ENCODE measurements around the gene RPP30.

The RPP30 gene

GRCh38 chr10:90871766-90872647, at the start of gene RPP30:
RPP30 (plus strand) TSS chr10:90871974; CDS start chr10:90871987, 13 bp downstream.
- peak; percentile 80 for DNase-seq

GRCh38 chr10:90822508-90822907, 49.3 kb upstream of the RPP30 start:
- no peak for DNase-seq

GRCh38 chr10:90832111-90832510, 39.7 kb upstream of the RPP30 start:
- no peak for DNase-seq

GRCh38 chr10:90834326-90834725, 37.4 kb upstream of the RPP30 start:
- peak; percentile 4 for DNase-seq

- DNase-seq = no peak
Measured at GRCh38 chr10:90837486-90837885, 34.3 kb upstream of the RPP30 start.

GRCh38 chr10:90842725-90843124, 29.0 kb upstream of the RPP30 start:
- no peak for DNase-seq

GRCh38 chr10:90845726-90846125, 26.0 kb upstream of the RPP30 start:
- no peak for DNase-seq

GRCh38 chr10:90846746-90847145, 25.0 kb upstream of the RPP30 start:
- no peak for DNase-seq

- DNase-seq = peak; percentile 73
Measured at GRCh38 chr10:90847436-90847835, 24.3 kb upstream of the RPP30 start.

- DNase-seq = peak; percentile 53
Measured at GRCh38 chr10:90849956-90850749, 21.6 kb upstream of the RPP30 start.

GRCh38 chr10:90855126-90855525, 16.6 kb upstream of the RPP30 start:
- DNase-seq = no peak

- DNase-seq = no peak
Measured at GRCh38 chr10:90856261-90856660, 15.5 kb upstream of the RPP30 start.

- no peak for DNase-seq
Measured at GRCh38 chr10:90856964-90857634, 14.7 kb upstream of the RPP30 start.

GRCh38 chr10:90857635-90858460, 13.9 kb upstream of the RPP30 start, which contains the start of gene HTR7:
HTR7 (minus strand) TSS chr10:90858039; CDS start chr10:90857671, 368 bp downstream.
- peak; percentile 18 for DNase-seq

- no peak for DNase-seq
Measured at GRCh38 chr10:90858461-90858968, 13.3 kb upstream of the RPP30 start.

GRCh38 chr10:90859321-90859751, 12.4 kb upstream of the RPP30 start:
- DNase-seq = peak; percentile 90

GRCh38 chr10:90860790-90861189, 11.0 kb upstream of the RPP30 start:
- no peak for DNase-seq

GRCh38 chr10:90862908-90863514, 8.8 kb upstream of the RPP30 start:
- no peak for DNase-seq

GRCh38 chr10:90865401-90865800, 6.4 kb upstream of the RPP30 start:
- no peak for DNase-seq

GRCh38 chr10:90866050-90866598, 5.7 kb upstream of the RPP30 start:
- no peak for DNase-seq

- DNase-seq = peak; percentile 28
Measured at GRCh38 chr10:90871279-90871765, 452 bp upstream of the RPP30 start.

Measured in NCI-H226 (cell line).